Measurements from ENCODE around the gene ZMYND19. TPM values are rescaled to one million over a fixed set of nuclear protein-coding genes. Genes with fewer than 3 reads are reported as not detected.

The ZMYND19 gene
- total RNA-seq, 4 donors from 2014 or later = 13.8 to 17.4 (median 15.8) TPM

GRCh38 chr9:137619240-137620047 is 29.1 kb upstream of the ZMYND19 start:
- H3K9me3 ChIP-seq = no peaks in the 10 kb centered on the region
- H3K27me3 ChIP-seq = no peaks in the 10 kb centered on the region
- peak overlapping the region; percentile 54 to 88 (median 70) for H3K4me3 ChIP-seq
- peak overlapping the region in 3 of 4 donors; percentile 83 to 90 (median 85) for H3K27ac ChIP-seq
- TF ChIP-seq POLR2A (IDR thresholded peaks at IDR 0.05) (no peak), CTCF (IDR thresholded peaks at IDR 0.05) (no peak), EP300 (IDR thresholded peaks at IDR 0.05) (no peak)
- H3K4me1 ChIP-seq = peaks cover 0 to 53% (median 26%) of the 10 kb centered on the region in 4 donors
- WGBS, 2 donors = 0% methylated on average over 23 to 39 of the region's 58 CpGs
- DNase-seq (ENCODE audit: low spot score in 2 of 2) = no peak
- H3K36me3 ChIP-seq = peaks cover 0 to 25% (median 1%) of the 10 kb centered on the region in 3 donors

- WGBS, 2 donors = 2% methylated on average over 29 to 32 of the region's 94 CpGs
- Histone ChIP-seq H3K27me3 (no peaks in the 10 kb centered on the region), H3K27ac (peak within 1 kb of the TSS; percentile 72 to 95 (median 88)), H3K36me3 (peaks cover 0 to 36% (median 12%) of the 10 kb centered on the region in 3 donors), H3K4me1 (peaks cover 0 to 53% (median 26%) of the 10 kb centered on the region in 4 donors), H3K9me3 (no peaks in the 10 kb centered on the region), H3K4me3 (peak within 1 kb of the TSS; percentile 68 to 96 (median 84))
- peak; percentile 60 to 68 for DNase-seq (ENCODE audit: low spot score in 2 of 2)
- peak in 1 of 5 experiments; percentile 52 for TF ChIP-seq CTCF (IDR thresholded peaks at IDR 0.05)
- TF ChIP-seq POLR2A (IDR thresholded peaks at IDR 0.05) = peak; percentile 35 to 69
- peak in 1 of 2 donors; percentile 83 for TF ChIP-seq EP300 (IDR thresholded peaks at IDR 0.05)
Measured at GRCh38 chr9:137618105-137619067, 28.1 kb upstream of the ZMYND19 start, which contains the start of gene EHMT1. EHMT1 (plus strand) TSS chr9:137619005; CDS start chr9:137619029, 24 bp downstream.

- Histone ChIP-seq H3K4me1 (peaks cover 0 to 54% (median 30%) of the 10 kb centered on the region in 4 donors), H3K9me3 (no peaks in the 10 kb centered on the region), H3K4me3 (no peak overlapping the region), H3K27ac (no peak overlapping the region), H3K36me3 (peaks cover 0 to 41% (median 12%) of the 10 kb centered on the region in 3 donors), H3K27me3 (no peaks in the 10 kb centered on the region)
- DNase-seq (ENCODE audit: low spot score in 2 of 2) = no peak
- no peak for TF ChIP-seq POLR2A (IDR thresholded peaks at IDR 0.05)
- TF ChIP-seq EP300 (IDR thresholded peaks at IDR 0.05) = no peak
- TF ChIP-seq CTCF (IDR thresholded peaks at IDR 0.05) = no peak
- 89 to 92% methylated on average over 14 to 18 of the region's 19 CpGs for WGBS, 2 donors
Measured at GRCh38 chr9:137615387-137615871, 25.1 kb upstream of the ZMYND19 start.

GRCh38 chr9:137614631-137615386 is 24.5 kb upstream of the ZMYND19 start:
- WGBS, 2 donors = 91 to 93% methylated on average over 22 to 25 of the region's 25 CpGs
- no peaks in the 10 kb centered on the region for H3K9me3 ChIP-seq
- TF ChIP-seq CTCF (IDR thresholded peaks at IDR 0.05) = no peak
- H3K36me3 ChIP-seq = peaks cover 0 to 41% (median 12%) of the 10 kb centered on the region in 3 donors
- H3K4me1 ChIP-seq = peaks cover 0 to 48% (median 23%) of the 10 kb centered on the region in 4 donors
- no peak for DNase-seq (ENCODE audit: low spot score in 2 of 2)
- no peaks in the 10 kb centered on the region for H3K27me3 ChIP-seq
- no peak overlapping the region for H3K4me3 ChIP-seq
- no peak overlapping the region for H3K27ac ChIP-seq
